NCI-H526 treated with DMSO at 0.1 percent for 48 hours (cell line): Measurements from ENCODE around the gene SLC39A11.
"Not testable (repeated sequence)": the region's sequence is repeated elsewhere in the genome, so short reads cannot be mapped to it uniquely, and the experiment has no call there.

Experiments
- DNase-seq: peaks from one replicate; lab custom pipeline; 2025; lab: John Stamatoyannopoulos, UW

Gene SLC39A11

GRCh38 chr17:73071066-73071999 is 21.2 kb downstream of the SLC39A11 start:
- no peak for DNase-seq

GRCh38 chr17:73069841-73070240 is 22.6 kb downstream of the SLC39A11 start:
- no peak for DNase-seq

- no peak for DNase-seq
Measured at GRCh38 chr17:73069164-73069770, 23.2 kb downstream of the SLC39A11 start.

- DNase-seq, result no peak
Measured at GRCh38 chr17:73068322-73069153, 23.9 kb downstream of the SLC39A11 start.

GRCh38 chr17:73067699-73068098 is 24.8 kb downstream of the SLC39A11 start:
- DNase-seq, result not testable (repeated sequence)

- no peak for DNase-seq
Measured at GRCh38 chr17:73067075-73067474, 25.4 kb downstream of the SLC39A11 start.

GRCh38 chr17:73066148-73066884 is 26.2 kb downstream of the SLC39A11 start:
- DNase-seq, result no peak

- DNase-seq, result no peak
Measured at GRCh38 chr17:73065376-73065775, 27.1 kb downstream of the SLC39A11 start.

GRCh38 chr17:73064084-73064938 is 28.2 kb downstream of the SLC39A11 start:
- no peak for DNase-seq

GRCh38 chr17:73062726-73063125 is 29.8 kb downstream of the SLC39A11 start:
- DNase-seq, result no peak

GRCh38 chr17:73061161-73061560 is 31.3 kb downstream of the SLC39A11 start:
- no peak for DNase-seq

GRCh38 chr17:73060721-73061120 is 31.8 kb downstream of the SLC39A11 start:
- DNase-seq, result no peak

GRCh38 chr17:73059713-73060112 is 32.8 kb downstream of the SLC39A11 start:
- not testable (repeated sequence) for DNase-seq

GRCh38 chr17:73058022-73058421 is 34.5 kb downstream of the SLC39A11 start:
- DNase-seq, result no peak

GRCh38 chr17:73057196-73057595 is 35.3 kb downstream of the SLC39A11 start:
- DNase-seq, result no peak

GRCh38 chr17:73052923-73053322 is 39.6 kb downstream of the SLC39A11 start:
- DNase-seq, result no peak

GRCh38 chr17:73050797-73051196 is 41.7 kb downstream of the SLC39A11 start:
- DNase-seq, result no peak

GRCh38 chr17:73048170-73048569 is 44.3 kb downstream of the SLC39A11 start:
- no peak for DNase-seq

GRCh38 chr17:73045724-73046123 is 46.8 kb downstream of the SLC39A11 start:
- no peak for DNase-seq

GRCh38 chr17:73043686-73044581 is 48.6 kb downstream of the SLC39A11 start:
- no peak for DNase-seq
